IPS-NIHi7 (cell line): ENCODE measurements around the gene NBPF1.
A peak's percentile ranks its signal among the peaks of the same experiment; 100 is the strongest.
"Not testable (repeated sequence)": the region's sequence is repeated elsewhere in the genome, so short reads cannot be mapped to it uniquely, and the experiment has no call there.

Experiments used
- DNase-seq: peaks from one replicate; pipeline ENCODE4 v3.0.0; 2012; ENCODE audit warnings: mixed read lengths; ENCODE audit errors: extremely low spot score

NBPF1 gene

DNA sequence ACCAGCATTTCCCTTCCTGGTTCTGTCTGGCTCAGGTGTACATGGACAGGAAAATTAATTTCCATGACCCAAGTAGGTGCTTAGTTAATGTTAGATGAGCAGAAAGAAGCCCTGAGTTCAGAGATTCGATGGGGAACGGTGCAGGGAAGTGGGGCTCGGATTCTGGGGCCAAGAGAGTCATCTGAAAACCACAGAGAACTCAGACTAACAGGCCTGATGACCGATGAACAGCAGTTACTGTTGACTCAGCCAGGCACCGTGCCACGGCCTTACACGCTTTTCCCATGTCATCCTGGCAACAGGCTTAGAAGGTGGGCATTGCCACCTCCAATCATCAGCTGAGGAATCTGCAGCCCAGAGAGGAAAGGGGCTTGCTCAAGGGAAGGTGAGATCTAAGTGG, 10.0 kb upstream of the NBPF1 start:
- DNase-seq, result not testable (repeated sequence)

DNA sequence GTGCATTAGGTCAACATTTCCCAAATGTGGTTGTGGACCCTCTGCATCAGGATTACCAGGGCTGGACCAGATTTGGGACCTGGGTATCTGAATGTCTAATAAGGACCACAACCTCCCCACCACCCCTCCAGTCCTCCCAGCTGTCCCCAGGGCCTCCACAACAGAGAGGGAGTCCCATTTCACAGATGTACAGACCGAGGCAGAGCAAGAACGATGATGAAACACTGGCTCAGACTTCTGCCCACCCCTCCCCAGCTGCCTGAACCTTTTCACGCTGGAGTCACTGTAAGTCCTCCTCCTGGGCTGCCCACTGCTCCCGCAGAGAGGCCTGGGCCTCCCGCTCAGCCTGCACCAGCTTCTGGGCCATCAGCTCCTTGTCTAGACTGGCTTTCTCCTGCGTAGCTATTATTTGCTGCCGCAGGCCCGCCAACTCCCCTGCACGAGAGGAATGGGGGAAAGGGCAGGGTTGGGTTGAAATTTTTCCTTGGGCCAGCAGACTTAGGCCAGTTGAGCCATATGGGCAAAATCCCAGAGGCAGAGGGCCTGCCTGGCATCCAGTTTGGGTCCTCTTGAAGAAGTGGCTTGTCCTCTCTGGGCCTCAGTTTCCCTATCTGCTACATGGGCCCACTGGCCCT, 8.4 kb upstream of the NBPF1 start:
- not testable (repeated sequence) for DNase-seq

DNA sequence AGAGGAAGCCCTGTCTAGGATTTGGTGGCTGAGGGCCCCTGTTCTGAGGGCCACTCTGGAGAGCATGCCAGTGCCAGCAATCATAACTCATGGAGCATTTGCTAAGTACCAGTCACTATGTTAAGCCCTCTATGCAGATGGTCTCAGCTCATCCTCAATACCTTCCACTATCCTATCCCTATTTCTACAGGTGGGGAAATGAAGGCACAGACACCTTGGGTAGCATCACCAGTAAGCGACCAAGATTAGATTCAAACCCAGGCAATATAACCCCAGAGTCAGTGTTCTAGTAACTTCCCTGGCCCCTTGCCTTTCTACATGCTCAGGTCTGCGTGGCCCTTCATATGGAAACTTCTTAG, 7.9 kb upstream of the NBPF1 start:
- no peak for DNase-seq

DNA sequence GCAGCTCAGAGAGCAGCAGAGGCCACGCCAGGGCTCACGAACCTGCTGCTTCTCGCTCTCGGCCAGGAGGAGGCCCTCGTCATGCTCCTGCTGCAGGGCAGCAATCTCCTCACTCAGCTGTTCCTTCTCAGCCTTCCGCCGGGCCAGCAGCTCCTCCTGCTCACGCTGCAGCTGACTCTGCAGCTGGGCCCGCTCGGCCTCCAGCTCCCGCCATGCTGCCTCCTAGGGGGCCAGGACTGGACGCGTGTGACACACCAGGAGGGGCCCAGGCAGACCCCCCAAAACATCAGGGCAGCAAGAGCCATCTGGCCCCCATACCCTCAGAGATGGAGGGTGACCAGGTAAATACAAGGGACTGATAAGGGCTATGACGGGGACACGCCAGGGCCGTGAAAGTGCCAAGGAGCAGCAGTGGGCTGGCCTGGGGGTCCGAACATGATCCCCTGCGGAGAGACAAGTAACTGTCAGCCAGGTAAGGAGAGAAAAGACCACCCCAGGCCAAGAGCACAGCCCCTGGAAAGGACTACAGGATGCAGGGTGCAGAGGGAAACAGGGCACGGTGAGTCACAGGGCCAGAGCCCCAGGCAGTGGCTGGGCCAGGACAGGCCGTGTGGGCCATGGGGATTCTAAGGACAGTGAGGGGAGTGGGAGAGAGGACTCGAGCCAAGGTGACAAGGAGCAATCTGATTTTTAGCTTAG, 6.6 kb upstream of the NBPF1 start:
- not testable (repeated sequence) for DNase-seq

DNA sequence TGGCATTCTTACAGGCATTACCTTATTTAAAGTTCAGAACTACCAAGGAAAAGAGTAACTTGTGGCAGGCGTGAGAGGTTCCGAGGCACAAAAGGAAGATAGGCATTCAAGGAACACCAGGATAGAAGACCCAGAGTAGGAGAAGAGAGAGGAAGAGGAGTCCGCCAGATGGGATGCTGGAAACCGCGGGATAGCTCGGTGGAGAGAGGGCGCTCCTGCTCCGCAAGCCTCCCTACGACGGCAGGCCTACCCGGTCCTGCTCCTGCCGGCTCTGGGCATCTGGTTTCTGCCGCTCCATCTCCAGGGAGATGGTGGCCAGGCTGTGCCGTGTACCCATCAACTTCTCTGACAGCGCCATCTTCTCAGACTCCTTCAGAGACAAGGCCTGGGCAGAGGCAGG, 5.4 kb upstream of the NBPF1 start:
- DNase-seq, result peak; percentile 87

DNA sequence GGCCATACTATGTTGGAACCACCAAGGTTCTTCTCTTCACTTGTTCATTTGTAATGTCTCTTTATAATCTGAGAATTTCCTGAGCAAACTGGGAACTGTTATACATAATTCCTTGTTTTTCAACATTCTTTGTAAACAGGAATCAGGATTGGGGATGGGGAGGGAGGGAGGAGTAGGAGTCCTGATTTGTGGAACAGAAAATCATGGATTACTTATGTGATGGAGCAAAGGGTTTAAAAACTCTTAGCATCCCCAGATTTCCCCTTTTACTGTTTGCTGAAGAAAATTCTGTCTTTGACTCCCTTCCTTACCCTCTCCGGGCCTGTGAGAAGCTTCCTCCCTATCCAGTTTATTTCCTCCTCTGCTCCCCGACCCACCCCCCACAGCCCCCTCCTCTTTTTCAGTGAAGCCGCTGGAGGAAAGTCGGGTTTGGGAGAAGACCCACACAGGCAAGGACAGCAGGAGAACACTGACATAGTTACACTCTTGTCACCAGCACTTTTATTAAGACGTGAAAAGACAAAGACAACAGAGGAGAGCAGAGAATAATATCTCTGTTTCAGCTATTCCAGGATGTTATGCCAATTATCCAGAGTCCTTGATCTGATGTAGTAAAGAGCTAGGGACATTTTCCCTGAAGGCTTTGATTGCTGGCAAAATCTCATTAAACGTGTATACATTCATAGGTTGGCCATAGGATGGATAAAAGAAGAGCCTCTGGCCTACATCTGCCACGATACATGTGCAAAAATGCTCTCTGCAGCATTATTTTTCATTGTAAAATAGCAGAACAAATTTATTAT, 4.6 kb upstream of the NBPF1 start:
- DNase-seq, result no peak

DNA sequence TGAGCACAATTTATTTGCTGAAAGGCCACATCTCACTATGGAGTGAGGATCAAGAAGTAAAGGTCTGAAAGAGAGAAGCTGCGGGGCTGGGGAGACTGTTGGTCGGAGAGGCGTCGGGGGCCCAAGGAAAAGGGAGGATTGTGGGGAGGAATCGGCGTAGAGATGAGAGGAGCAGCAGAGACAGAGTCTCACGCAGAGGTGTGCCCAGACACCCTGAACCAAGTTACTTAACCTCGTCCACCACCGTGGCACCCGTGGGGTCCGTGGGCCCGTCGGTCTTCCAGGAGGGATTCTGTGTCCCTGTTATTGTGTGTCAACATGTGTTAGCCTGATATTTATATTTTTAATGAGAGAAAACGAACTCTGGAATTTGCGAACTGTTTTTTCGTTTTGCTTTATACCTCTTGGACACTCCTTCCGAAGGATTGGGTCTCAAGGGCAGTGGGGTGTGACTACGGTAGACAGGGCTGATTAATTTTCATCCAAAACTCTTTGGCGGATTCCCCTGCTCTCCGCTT, 3.8 kb upstream of the NBPF1 start:
- no peak for DNase-seq

DNA sequence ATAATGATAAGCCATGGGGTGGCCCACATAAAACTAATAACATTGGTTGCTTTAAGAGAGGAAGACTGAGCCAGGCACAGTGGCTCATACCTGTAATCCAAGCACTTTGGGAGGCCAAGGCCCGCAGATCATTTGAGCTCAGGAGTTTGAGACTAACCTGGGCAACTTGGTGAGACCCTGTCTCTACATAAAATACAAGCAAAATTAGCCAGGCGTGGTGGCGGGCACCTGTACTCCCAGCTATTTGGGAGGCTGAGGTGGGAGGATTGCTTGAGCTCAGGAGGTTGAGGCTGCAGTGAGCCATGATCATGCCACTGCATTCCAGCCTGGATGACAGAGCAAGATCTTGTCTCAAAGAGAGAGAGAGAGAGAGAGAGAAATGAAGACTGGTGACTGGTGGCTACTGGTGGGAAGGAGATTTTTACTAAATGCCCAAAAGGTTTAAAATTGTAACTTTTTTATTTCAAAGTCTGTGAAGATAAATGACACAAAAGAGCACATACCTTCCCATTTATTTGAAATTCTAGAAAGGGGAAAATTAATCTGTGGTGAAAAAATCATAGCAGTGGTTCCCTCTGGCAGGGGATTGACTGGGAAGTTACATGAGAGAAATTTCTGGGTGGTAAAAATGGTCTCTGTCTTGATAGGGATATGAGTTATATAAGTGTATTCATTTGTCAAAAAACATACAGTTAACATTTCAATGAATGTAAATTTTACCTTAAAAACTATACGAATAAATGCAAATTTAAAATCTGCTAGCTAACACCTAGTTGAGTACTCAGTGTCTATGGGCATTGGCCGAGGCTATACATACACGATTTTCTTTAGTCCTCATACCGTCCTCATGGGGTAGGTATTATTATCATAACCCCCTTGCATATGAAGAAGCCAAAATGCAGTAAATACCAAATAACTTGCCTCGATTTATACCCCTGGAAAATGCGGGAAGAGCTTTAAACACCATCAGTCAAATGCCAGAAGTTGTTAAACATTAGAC, 2.2 kb upstream of the NBPF1 start:
- no peak for DNase-seq

DNA sequence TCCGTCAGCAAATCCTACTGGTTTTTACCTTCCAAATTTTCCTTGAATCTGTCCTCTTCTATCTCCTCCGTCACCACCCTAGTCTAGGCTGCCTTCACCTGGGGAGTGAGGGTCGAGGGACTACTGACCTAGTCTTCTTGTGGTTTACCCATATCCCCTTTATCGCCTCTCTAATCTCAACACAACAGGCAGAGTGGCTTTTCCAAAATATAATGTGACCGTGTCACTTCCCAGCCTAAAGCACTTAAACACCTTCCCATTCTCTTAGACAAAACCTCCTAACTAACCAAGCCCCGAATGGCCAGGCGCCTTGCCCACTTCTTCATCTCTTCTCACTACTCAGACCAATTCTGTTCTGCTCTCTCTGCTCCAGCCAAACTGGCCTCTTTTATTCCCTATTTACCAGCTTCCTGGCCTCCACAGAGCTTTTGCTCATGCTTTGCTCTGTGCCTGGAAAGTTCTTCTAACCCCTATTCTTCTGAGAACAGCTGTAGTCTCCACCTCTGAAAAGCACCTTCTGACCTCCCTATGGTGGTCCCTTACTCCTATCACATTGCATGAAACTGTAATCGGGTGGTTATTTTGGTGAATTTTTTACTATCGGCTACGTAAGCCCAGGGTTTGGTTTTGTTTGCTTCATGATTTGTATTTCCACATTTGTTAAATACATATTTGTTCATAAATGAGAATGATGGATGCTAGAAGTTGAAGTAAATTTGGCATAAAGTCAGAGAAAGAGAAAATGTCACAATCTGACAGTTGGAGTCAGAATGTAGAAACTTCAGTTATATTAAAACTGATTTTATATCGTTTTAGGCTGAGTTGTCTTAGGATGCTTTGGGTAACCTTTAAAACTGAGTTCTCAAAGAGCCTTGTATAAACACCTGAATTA, 1.2 kb upstream of the NBPF1 start:
- DNase-seq, result no peak

DNA sequence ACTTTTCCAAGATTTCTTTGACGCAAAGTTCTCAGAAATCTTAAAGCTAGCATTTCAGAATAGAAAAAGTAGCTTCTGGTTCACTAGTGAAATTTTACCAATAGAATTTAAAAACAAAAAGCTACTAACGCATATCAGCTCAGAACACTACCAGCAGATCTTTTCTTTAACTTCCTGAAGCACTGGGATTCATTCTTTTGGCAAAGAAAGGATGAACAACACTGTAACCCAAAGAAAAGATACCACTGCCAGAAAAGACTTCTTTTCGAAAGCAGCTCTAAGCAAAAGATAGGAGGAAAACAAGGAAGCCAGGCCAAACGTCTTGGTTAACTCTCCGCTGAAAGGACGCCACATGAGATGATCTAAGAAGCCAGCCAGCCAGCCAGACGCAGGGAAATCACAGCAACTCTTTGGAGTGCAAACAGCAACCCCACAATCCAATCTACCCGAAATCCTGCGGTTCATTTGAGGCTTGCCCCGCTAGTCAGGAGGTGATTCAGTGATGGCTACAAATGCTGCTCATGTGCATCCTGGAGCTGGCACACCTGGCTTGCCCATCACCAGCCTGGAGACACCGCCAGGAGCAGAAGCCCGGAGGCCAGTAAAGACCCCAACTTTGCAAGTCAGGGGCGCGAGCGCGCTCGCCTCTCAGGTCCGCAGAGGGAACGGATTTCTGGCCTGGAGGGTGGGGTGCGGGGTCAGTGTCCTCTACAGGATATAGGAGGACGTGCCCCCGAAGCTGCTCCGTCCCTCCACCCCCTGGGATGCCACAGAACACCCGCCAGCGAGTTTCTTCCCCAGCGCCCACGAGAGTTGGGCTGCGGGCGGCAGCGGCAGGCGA, 812 bp downstream of the NBPF1 start:
- DNase-seq, result peak; percentile 76

DNA sequence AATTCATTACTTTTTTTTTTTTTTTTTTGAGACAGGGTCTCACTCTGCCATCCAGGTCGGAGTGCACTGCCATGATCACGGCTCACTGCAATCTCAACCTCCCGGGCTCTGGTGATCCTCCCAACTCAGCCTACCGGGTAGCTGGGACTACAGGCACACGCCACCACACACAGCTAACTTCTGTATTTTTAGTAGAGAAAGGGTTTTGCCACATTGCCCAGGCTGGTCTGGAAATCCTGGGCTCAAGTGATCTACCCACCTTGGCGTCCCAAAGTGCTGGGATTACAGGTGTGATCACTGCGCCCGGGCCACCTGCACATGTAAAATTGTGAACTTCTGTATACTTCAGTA, 1.4 kb downstream of the NBPF1 start:
- not testable (repeated sequence) for DNase-seq

DNA sequence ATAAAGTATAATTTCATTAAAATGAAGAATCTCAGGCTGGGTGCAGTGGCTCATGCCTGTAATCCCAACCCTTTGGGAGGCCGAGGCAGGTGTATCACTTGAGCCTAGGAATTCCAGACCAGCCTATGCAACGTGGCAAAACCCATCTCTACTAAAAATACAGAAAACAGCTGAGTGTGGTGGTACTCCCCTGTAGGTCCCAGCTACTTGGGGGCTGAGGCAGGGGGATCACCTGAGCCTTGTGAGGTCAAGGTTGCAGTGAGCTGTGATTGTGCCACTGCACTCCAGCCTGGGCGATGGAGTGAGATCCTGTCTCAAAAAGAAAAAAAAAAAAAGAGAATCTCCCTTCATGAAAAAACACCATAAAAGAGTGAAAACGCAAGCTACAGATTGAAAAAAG, 2.2 kb downstream of the NBPF1 start:
- DNase-seq, result not testable (repeated sequence)

DNA sequence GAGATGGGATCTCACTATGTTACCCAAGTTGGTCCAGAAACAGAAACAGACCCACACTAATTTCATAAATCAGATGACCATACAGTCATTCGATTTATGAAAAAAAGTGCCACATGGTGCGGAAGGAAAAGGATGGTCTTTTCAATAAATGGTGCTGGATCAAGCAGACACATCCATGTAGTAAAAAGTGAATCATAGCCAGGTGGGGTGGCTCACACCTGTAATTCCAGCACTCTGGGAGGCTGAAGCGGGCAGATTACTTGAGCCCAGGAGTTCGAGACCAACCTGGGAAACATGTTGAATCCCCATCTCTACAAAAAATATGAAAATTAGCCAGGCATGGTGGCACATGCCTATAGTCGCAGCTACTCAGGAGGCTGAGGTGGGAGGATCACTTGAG, 2.8 kb downstream of the NBPF1 start:
- DNase-seq, result not testable (repeated sequence)

DNA sequence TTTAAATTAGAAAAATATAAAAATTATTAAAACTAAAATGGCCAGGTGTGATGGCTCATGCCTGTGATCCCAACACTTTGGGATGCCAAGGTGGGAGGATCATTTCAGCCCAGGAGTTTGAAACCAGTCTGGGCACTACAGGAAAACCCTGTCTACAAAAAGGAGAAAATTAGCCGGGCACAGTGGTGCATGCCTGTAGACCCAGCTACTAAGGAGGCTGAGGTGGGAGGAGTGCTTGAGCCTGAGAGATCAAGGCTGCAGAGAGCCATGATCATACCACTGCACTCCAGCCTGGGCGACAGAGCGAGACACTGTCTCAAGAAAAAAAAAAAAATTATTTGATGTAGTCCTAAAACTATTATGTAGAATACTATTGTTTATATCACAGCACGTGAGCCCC, 3.6 kb downstream of the NBPF1 start:
- DNase-seq, result not testable (repeated sequence)

DNA sequence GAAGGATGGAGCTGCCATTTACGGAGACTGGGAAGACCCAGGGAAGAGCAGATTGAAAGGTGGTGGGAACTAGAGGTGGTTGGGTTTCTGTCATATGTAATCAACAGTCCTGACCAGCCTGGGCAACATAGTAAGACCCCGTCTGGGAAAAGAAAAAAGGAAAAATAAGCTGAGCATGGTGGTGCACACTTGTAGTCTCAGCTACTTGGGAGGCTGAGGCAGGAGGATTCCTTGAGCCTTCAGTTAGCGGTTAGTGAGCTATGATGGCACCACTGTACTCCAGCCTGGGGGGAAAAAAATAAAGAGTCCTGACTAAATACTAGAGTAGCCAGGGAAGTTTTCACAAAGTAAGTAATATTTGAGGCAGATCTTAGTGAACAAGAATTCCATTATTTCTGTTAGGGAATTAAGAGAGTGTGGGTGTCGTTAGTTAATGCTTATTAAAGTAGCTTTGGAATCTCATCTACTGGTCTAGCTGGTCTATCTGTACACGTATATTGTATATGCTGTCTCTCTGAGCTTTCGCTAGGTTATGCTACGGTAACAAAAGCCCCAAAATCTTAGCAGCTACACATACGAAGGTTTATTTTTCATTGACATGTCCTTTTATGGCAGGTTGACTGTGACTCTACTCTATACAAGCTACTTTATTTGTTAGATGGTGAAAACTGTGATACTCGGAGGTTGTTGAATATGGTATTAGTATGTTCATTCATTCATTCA, 4.4 kb downstream of the NBPF1 start:
- DNase-seq, result no peak

DNA sequence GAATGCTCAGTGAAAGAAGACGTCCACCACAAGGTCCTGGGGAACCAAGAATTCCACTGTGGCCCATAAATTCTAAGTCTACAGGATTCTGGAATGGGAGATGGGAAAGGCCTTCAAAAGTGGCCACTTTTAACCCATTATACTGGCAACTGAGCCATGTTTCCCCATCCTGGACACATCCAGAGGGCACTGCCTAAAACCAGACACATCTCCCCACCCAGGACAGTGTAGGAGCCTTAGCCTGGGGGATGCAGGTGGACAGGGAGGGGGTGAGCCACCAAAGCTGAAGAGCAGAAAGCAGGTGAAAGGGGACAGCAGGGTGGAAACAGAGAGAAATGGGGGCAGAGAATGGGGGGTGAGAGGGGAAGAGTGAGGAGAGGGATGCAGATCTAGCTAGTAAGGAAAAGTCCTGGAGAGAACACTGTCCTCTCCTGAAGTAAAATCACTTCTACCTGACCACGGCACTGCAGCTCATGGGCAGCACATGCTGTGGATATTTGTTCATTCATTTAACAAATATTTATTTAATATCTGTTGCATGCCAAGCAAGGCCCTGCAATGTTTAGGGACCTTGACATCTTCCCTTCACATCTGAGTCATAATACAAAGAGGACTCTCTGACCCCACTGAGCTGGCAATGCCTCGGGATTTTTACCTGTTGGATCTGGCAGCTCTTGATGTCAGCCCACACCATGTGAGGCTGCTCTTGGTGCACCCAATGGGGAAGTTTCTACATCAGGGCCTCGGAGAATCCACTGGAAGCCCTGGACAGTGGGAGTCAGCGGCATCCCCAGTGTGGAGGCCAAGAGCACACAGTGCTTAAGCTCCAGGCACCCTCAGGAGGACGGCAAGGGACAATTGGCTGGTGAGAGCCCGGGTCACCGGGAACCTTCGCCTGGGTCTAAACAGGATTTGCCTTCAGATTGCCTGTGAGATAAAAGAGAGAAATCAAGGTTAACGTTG, 5.2 kb downstream of the NBPF1 start:
- DNase-seq, result not testable (repeated sequence)

DNA sequence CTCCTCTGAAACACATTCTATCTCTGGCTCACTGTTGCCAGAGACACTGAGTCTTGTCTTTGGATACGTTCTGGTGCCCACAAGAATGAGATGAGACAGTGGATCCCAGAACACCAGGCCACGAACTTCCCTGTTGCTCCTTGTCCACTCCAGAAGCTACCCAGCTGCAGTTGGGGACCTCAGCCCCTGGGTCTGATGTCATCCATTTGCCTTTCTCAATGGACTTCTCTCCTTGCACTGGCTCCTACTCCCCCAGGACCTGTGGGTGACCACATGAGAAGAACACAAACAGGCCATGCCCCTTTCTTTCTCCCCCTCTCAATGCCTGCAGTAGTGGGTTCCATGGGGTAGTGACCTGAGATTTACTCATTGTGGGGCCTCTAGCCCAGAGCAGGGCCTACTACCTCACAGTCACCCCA, 5.9 kb downstream of the NBPF1 start:
- no peak for DNase-seq
